HS-5 (cell line): ENCODE data around the gene SLC7A11.

Experiments
- DNase-seq: peaks from one replicate; pipeline ENCODE4 v3.0.0-alpha.2; 2012; ENCODE audit warnings: low read depth

Gene SLC7A11

GRCh38 chr4:138161351-138161750, 80.8 kb downstream of the SLC7A11 start:
- DNase-seq: no peak

GRCh38 chr4:138158746-138159297, 83.3 kb downstream of the SLC7A11 start:
- peak; percentile 70 for DNase-seq

- DNase-seq: no peak
Measured at GRCh38 chr4:138140879-138141278, 101.3 kb downstream of the SLC7A11 start.

- DNase-seq: no peak
Measured at GRCh38 chr4:138138774-138139173, 103.4 kb downstream of the SLC7A11 start.

- DNase-seq: no peak
Measured at GRCh38 chr4:138135610-138136009, 106.5 kb downstream of the SLC7A11 start.

- DNase-seq: no peak
Measured at GRCh38 chr4:138118270-138118669, 123.9 kb downstream of the SLC7A11 start.

- DNase-seq: no peak
Measured at GRCh38 chr4:138115053-138115452, 127.1 kb downstream of the SLC7A11 start.

- DNase-seq: no peak
Measured at GRCh38 chr4:138114434-138114833, 127.7 kb downstream of the SLC7A11 start.
